ENCODE data around the gene HIF1A. TPM values are rescaled to one million over a fixed set of nuclear protein-coding genes. Genes with fewer than 3 reads are reported as not detected.
A peak's percentile ranks its signal among the peaks of the same experiment; 100 is the strongest.

HIF1A gene
- total and polyA plus RNA-seq, 12 donors: 47.2 to 531 (median 331) TPM

- H3K4me1 ChIP-seq (replicated peaks in 1 of 2): peaks cover 5 to 26% of the 10 kb centered on the region in 2 donors
- intact Hi-C loops (cut with DNase I): no loop called here
- H3K4me3 ChIP-seq: no peak overlapping the region
- no peaks in the 10 kb centered on the region for H3K9me3 ChIP-seq (replicated peaks in 1 of 3)
- peaks cover 0 to 74% of the 10 kb centered on the region in 2 donors for H3K36me3 ChIP-seq (replicated peaks in 1 of 2)
- no peak for TF ChIP-seq POLR2A (IDR thresholded peaks at IDR 0.05)
- TF ChIP-seq, protein P1, sequence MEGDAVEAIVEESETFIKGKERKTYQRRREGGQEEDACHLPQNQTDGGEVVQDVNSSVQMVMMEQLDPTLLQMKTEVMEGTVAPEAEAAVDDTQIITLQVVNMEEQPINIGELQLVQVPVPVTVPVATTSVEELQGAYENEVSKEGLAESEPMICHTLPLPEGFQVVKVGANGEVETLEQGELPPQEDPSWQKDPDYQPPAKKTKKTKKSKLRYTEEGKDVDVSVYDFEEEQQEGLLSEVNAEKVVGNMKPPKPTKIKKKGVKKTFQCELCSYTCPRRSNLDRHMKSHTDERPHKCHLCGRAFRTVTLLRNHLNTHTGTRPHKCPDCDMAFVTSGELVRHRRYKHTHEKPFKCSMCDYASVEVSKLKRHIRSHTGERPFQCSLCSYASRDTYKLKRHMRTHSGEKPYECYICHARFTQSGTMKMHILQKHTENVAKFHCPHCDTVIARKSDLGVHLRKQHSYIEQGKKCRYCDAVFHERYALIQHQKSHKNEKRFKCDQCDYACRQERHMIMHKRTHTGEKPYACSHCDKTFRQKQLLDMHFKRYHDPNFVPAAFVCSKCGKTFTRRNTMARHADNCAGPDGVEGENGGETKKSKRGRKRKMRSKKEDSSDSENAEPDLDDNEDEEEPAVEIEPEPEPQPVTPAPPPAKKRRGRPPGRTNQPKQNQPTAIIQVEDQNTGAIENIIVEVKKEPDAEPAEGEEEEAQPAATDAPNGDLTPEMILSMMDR (IDR thresholded peaks at IDR 0.05): no peak
- H3K27me3 ChIP-seq: no peaks in the 10 kb centered on the region
- 66 to 80% (median 72%) methylated on average over 2 of the region's 2 CpGs for WGBS, 4 donors
- DNase-seq: no peak
- H3K27ac ChIP-seq: no peak overlapping the region
These were observed 28.8 kb downstream of the HIF1A start for GRCh38 chr14:61724133-61724532.

DNA sequence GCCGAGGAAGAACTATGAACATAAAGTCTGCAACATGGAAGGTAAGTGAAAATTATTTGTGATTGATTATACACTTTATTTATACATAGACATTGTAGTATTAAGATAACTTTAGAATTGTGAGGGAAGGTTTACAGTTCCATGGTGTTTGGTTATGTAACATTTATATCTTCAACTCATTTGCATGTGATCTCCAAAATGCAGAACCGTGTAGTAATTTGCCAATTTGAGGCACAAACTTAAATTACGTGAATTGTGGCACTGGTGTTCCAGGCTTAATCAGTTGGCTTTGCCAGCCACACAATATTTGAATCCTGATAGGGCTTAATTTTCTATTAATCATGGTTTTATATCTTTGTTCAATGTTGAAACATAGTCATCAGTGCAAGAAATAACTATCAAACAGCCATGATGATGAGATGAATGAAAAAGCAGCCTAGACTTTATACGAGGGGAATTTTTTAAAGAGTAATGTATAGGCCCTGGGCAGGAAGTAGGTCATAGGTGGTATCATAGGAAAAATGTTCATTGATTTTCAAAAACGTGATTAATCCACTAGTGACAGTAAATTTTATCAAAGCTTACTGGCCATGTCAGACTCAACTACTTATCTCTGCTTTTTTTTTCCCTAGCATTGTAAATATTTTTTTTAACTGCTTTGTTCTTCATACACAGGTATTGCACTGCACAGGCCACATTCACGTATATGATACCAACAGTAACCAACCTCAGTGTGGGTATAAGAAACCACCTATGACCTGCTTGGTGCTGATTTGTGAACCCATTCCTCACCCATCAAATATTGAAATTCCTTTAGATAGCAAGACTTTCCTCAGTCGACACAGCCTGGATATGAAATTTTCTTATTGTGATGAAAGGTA is 31.7 kb downstream of the HIF1A start:
- intact Hi-C loops (cut with DNase I): no loop called here
- 79 to 82% (median 79%) methylated on average over 7 of the region's 7 CpGs for WGBS, 4 donors
- Histone ChIP-seq H3K27ac (no peak overlapping the region), H3K9me3 (replicated peaks in 1 of 3) (no peaks in the 10 kb centered on the region), H3K4me1 (replicated peaks in 1 of 2) (peaks cover 0 to 10% of the 10 kb centered on the region in 2 donors), H3K36me3 (replicated peaks in 1 of 2) (peaks cover 0 to 83% of the 10 kb centered on the region in 2 donors), H3K4me3 (no peak overlapping the region), H3K27me3 (no peaks in the 10 kb centered on the region)
- no peak for DNase-seq
- no peak for TF ChIP-seq POLR2A (IDR thresholded peaks at IDR 0.05)
- TF ChIP-seq, protein P1 (IDR thresholded peaks at IDR 0.05): no peak

DNA sequence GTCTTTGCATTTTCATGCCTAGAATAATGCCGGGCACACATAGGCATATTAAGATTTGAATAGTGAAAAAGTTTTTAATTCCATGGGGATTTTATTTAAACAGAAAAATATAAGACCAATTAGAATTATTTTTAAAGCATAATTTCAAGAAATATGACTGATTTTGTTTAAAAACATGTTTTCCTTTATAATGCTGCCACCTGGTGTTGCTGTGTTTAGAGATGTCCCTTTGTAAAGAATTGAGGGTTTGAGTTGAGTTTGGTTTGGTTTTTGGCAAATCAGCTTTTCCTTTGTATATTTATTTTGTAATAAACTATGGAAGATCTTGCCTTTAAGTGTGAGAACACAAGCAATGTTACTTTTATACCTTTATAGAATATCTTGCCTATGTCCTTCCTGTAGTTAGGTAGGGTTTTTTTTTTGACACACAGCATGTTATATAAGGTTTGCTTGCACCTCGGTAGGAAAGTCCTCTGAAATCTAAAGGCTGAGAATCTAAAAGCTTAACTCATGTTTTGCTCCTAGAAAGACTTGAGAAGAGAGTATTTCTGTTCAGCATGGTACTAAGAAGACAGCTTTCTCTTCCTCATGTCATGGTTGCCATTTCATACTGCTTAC is 35.6 kb downstream of the HIF1A start:
- intact Hi-C loops (cut with DNase I): loop anchor here in 1 of 2 donors (5.0 kb wide), 1 partner anchor 269 kb away; no protein-coding TSS in a partner anchor
- H3K4me1 ChIP-seq (replicated peaks in 1 of 2): peaks cover 0 to 14% of the 10 kb centered on the region in 2 donors
- no peak overlapping the region for H3K27ac ChIP-seq
- no peak for TF ChIP-seq POLR2A (IDR thresholded peaks at IDR 0.05)
- TF ChIP-seq, protein P1 (IDR thresholded peaks at IDR 0.05): peak; percentile 17 to 75 (median 54)
- no peaks in the 10 kb centered on the region for H3K9me3 ChIP-seq (replicated peaks in 1 of 3)
- no peaks in the 10 kb centered on the region for H3K27me3 ChIP-seq
- peaks cover 0 to 87% of the 10 kb centered on the region in 2 donors for H3K36me3 ChIP-seq (replicated peaks in 1 of 2)
- DNase-seq: no peak
- H3K4me3 ChIP-seq: no peak overlapping the region
- 57 to 73% (median 63%) methylated on average over 2 of the region's 2 CpGs for WGBS, 4 donors

DNA sequence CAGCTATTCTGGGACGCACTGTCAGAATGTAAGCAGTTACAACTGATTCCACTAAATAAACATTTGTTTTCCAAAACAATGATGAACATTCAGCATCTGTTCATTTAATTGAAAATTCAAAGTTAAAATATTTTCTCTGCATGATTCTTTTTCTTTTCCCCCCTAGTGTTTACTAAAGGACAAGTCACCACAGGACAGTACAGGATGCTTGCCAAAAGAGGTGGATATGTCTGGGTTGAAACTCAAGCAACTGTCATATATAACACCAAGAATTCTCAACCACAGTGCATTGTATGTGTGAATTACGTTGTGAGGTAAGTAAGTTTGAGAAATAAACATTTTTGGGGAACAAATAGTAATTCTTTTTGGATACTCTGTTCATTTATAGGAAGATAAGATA is 38.7 kb downstream of the HIF1A start:
- H3K4me1 ChIP-seq (replicated peaks in 1 of 2): peaks cover 0 to 15% of the 10 kb centered on the region in 2 donors
- intact Hi-C loops (cut with DNase I): loop anchor here in 1 of 2 donors (5.0 kb wide), 1 partner anchor 272 kb away; no protein-coding TSS in a partner anchor
- TF ChIP-seq POLR2A (IDR thresholded peaks at IDR 0.05): no peak
- TF ChIP-seq, protein P1 (IDR thresholded peaks at IDR 0.05): peak in 1 of 6 experiments; percentile 14
- H3K27ac ChIP-seq: peak overlapping the region in 1 of 5 donors; percentile 13
- no peaks in the 10 kb centered on the region for H3K27me3 ChIP-seq
- no peak overlapping the region for H3K4me3 ChIP-seq
- H3K36me3 ChIP-seq (replicated peaks in 1 of 2): peaks cover 0 to 90% of the 10 kb centered on the region in 2 donors
- no peaks in the 10 kb centered on the region for H3K9me3 ChIP-seq (replicated peaks in 1 of 3)
- 92 to 95% (median 93%) methylated on average over 2 of the region's 2 CpGs for WGBS, 4 donors
- DNase-seq: no peak
